Neural cell (in vitro differentiated cells): ENCODE measurements around the gene CHTF18.

ENCODE experiments used
- CTCF ChIP-seq: fragments of 450-650 bp; IDR thresholded peaks from 2 replicates; pipeline ENCODE4 v1.5.1; 2014; ENCODE audit warnings: antibody characterized with exemption, mild to moderate bottlenecking, moderate library complexity; ENCODE audit not compliant: poor library complexity, severe bottlenecking
- EP300 ChIP-seq: fragments of 450-650 bp; conservative IDR thresholded peaks from 2 replicates; pipeline ENCODE4 v1.6.1; 2014; ENCODE audit warnings: antibody characterized with exemption, mild to moderate bottlenecking, moderate library complexity; ENCODE audit not compliant: poor library complexity, severe bottlenecking
- EZH2 ChIP-seq: fragments of 200-600, 300-800 bp; shearing (Covaris generic), sonication (generic); IDR thresholded peaks from 2 replicates; pipeline ENCODE4 v1.6.1; 2014; ENCODE audit warnings: antibody characterized with exemption, low read length, borderline replicate concordance, mild to moderate bottlenecking; ENCODE audit not compliant: insufficient read depth, poor library complexity, severe bottlenecking
- MXI1 ChIP-seq: fragments of 450-650 bp; conservative IDR thresholded peaks from 2 replicates; pipeline ENCODE4 v1.6.1; 2014; ENCODE audit warnings: antibody characterized with exemption, mild to moderate bottlenecking; ENCODE audit not compliant: poor library complexity, severe bottlenecking
- POLR2AphosphoS5 ChIP-seq: IDR thresholded peaks from 2 replicates; pipeline ENCODE4 v1.6.1; 2012
- RAD21 ChIP-seq: fragments of 450-650 bp; conservative IDR thresholded peaks from 2 replicates; pipeline ENCODE4 v1.6.1; 2014; ENCODE audit warnings: antibody characterized with exemption, mild to moderate bottlenecking, moderate library complexity
- TAF1 ChIP-seq: IDR thresholded peaks from 2 replicates; pipeline ENCODE4 v1.6.1; 2012; ENCODE audit warnings: low read depth
- TF ChIP-seq, protein P1 (sequence below): IDR thresholded peaks from 2 replicates; pipeline ENCODE4 v1.6.1; 2012; ENCODE audit warnings: borderline replicate concordance

DNA sequence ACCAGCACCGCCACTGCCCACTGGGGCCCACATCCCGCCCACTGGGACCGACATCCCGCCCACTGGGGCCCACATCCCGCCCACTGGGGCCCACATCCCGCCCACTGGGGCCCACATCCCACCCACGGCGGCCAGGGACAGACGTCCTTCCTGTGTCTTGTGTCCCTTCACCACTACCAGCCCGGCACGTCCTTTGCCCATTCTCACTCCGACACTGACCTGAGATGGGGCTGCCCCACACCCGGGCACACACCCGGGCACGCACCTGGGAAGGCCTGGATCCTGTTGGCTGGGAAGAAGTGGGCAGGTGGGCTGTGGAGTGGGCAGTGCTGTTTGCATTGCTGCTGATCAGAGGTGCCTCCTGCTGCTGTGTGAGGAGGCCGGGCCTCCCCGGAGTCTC is 40.5 kb downstream of the CHTF18 start:
- TF ChIP-seq CTCF = no peak
- TF ChIP-seq, protein P1, sequence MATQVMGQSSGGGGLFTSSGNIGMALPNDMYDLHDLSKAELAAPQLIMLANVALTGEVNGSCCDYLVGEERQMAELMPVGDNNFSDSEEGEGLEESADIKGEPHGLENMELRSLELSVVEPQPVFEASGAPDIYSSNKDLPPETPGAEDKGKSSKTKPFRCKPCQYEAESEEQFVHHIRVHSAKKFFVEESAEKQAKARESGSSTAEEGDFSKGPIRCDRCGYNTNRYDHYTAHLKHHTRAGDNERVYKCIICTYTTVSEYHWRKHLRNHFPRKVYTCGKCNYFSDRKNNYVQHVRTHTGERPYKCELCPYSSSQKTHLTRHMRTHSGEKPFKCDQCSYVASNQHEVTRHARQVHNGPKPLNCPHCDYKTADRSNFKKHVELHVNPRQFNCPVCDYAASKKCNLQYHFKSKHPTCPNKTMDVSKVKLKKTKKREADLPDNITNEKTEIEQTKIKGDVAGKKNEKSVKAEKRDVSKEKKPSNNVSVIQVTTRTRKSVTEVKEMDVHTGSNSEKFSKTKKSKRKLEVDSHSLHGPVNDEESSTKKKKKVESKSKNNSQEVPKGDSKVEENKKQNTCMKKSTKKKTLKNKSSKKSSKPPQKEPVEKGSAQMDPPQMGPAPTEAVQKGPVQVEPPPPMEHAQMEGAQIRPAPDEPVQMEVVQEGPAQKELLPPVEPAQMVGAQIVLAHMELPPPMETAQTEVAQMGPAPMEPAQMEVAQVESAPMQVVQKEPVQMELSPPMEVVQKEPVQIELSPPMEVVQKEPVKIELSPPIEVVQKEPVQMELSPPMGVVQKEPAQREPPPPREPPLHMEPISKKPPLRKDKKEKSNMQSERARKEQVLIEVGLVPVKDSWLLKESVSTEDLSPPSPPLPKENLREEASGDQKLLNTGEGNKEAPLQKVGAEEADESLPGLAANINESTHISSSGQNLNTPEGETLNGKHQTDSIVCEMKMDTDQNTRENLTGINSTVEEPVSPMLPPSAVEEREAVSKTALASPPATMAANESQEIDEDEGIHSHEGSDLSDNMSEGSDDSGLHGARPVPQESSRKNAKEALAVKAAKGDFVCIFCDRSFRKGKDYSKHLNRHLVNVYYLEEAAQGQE = no peak
- no peak for TF ChIP-seq POLR2AphosphoS5
- TF ChIP-seq RAD21 = no peak
- TF ChIP-seq TAF1 = no peak
- TF ChIP-seq EP300 = no peak
- no peak for TF ChIP-seq EZH2
- TF ChIP-seq MXI1 = no peak
